Tracheal epithelial cell (primary cell): ENCODE measurements around the gene JMJD1C. TPM values are rescaled to one million over a fixed set of nuclear protein-coding genes. Genes with fewer than 3 reads are reported as not detected.

Source experiments
- total RNA-seq: library from RNA; depleted of rRNA; stranded (reverse); fragments of >200 nt; gene quantifications from 2 replicates; pipeline ENCODE4 v1.2.1, GENCODE V29; 2014

JMJD1C gene
- total RNA-seq = 54.1 and 75.7 TPM in 2 replicates

GRCh38 chr10:63465293-63466143 lies at the start of gene JMJD1C:
Gene JMJD1C, minus strand, starts transcription at chr10:63465977. Its CDS starts 315 bp downstream, at chr10:63465662.

DNA sequence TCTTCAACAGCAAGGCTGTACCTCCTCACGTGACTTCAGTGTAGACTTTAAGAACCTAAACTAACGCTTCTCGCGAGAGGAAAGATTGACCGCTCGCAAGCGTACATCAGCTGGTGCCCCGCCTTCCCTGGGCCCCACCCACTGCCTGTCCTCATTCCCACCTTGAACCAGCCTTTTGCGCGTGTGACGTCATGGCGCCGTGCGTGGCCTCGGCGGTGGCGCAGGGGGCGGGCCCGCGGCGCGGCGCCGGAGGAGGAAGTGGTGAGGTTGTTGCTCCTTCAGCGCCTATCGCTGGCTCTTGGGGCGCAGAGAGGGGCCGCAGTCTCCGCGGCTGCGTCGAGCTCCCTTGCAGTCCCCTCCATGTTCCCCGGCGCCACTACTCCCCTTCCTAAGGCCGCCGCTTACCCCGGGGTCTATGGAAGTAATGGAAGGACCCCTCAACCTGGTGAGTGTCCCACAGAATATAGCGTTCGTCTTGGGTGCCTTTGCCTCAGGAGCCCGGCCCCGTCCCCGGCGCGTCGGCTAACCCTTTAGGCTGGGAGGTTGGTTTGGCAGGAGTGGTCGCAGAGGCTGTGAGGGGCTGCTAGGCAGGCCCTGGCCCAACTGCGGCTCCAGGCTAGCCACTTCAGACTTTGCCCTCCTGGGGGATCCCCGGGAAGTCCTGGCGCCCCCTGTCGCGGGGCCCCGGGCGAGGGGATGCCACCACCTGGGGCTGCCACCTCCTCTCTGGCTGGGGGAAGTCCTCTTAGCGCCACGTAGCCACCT lies 332.5 kb downstream of the JMJD1C start, which contains the start of gene NRBF2:
TSS of gene NRBF2 (plus strand) at position 273 of the 765 bp plus-strand sequence. CDS start at position 416, 143 bp downstream.

Other genes with a start within 250 kb of the JMJD1C start
- 67.2 and 97.0 TPM in 2 replicates for gene REEP3, start 55.4 kb upstream of the JMJD1C start, total RNA-seq